ENCODE data around the gene SGIP1.

- TF ChIP-seq CTCF (IDR thresholded peaks at IDR 0.05; ENCODE audit: low read depth, low read length, poor library complexity, severe bottlenecking) (no peak), EZH2phosphoT487 (IDR thresholded peaks at IDR 0.05; ENCODE audit: borderline replicate concordance, low read length) (no peak)
These were observed 223.8 kb downstream of the SGIP1 start for GRCh38 chr1:66757722-66758240.

Data from DOHH2 (cell line).